Heart right ventricle (tissue), 16 donors: ENCODE measurements around the gene ZNF576. TPM values are rescaled to one million over a fixed set of nuclear protein-coding genes. Genes with fewer than 3 reads are reported as not detected.

Experiments
- ATAC-seq, 8 donors: fragments of 200-7000 bp; cut with Tn5 transposase; one replicate each; pipeline ENCODE4 v1.9.1; 2020; ENCODE audit warnings: mild to moderate bottlenecking in 8 of 8, moderate library complexity in 8 of 8, moderate number of reproducible peaks in 1 of 8
- DNase-seq, 2 donors: peaks; one replicate each; pipeline ENCODE4 v3.0.0-alpha.2; 2020
- H3K27ac ChIP-seq, 10 donors: fragments of 200-600 bp; sonication (generic) in 2 of 10; one replicate each; pipeline versions ENCODE4 v1.5.0 to v1.8.0; 2020 to 2022; ENCODE audit warnings: mild to moderate bottlenecking in 3 of 10
- H3K27me3 ChIP-seq, 7 donors: fragments of 200-600 bp; one replicate each; pipeline ENCODE4 v1.8.0; 2021 to 2022; ENCODE audit warnings: mild to moderate bottlenecking in 2 of 7
- H3K36me3 ChIP-seq, 9 donors: fragments of 200-600 bp; sonication (generic) in 1 of 9; one replicate each; pipeline versions ENCODE4 v1.5.0 to v1.8.0; 2020 to 2022; ENCODE audit warnings: mild to moderate bottlenecking in 2 of 9
- H3K4me1 ChIP-seq, 9 donors: fragments of 200-600 bp; sonication (generic) in 1 of 9; one replicate each; pipeline versions ENCODE4 v1.5.0 to v1.8.0; 2020 to 2022; ENCODE audit warnings: mild to moderate bottlenecking in 4 of 9
- H3K4me3 ChIP-seq, 10 donors: fragments of 200-600 bp; sonication (generic) in 2 of 10; one replicate each; pipeline versions ENCODE4 v1.5.0 to v1.8.0; 2020 to 2022; ENCODE audit warnings: mild to moderate bottlenecking in 7 of 10, moderate library complexity in 2 of 10
- H3K9me3 ChIP-seq, 11 donors: fragments of 200-600 bp in 10 of 11; sonication (generic) in 2 of 11; one replicate each; pipeline versions ENCODE4 v1.5.0 to v1.8.0; 2013 to 2022; ENCODE audit warnings: mild to moderate bottlenecking in 2 of 11, control low read depth in 1 of 11, moderate library complexity in 1 of 11
- CTCF ChIP-seq, 9 donors: fragments of 200-600 bp; sonication (generic) in 2 of 9; IDR thresholded peaks; one replicate each; pipeline versions ENCODE4 v1.5.0 to v1.8.0; 2021 to 2022; ENCODE audit warnings: antibody characterized with exemption in 9 of 9, mild to moderate bottlenecking in 5 of 9, moderate library complexity in 1 of 9
- WGBS, 2 donors: extraction: QIAGEN DNeasy Blood & Tissue Kit; methylation state at CpG; one replicate each; pipeline ENCODE4 v1.1.7; 2013; ENCODE audit warnings: inconsistent platforms in 1 of 2; 5-methylcytosine and 5-hydroxymethylcytosine counted together
- intact Hi-C, 10 donors: fragments of 100-400 bp; cut with DNase I; formaldehyde crosslinking; loops; one replicate each; pipeline versions ENCODE4 v1.11.1 to v1.14.2; 2022
- polyA plus RNA-seq, 2 donors: library from polyadenylated mRNA; stranded (reverse); fragments of 200-250 nt; gene quantifications; one replicate each; pipeline ENCODE4 v1.2.3, GENCODE V29; 2013
- total RNA-seq, 10 donors: library from RNA; stranded (reverse); fragmentation: NEBNext Ultra II Directional in 3 of 10; extraction: Animal tissue kit (Norgen Biotek cat#: 25700) in 3 of 10; gene quantifications; one replicate each; pipeline versions ENCODE4 v1.2.1 to v1.2.4, GENCODE V29; 2021 to 2023
- donor health status: Arrhythmogenic right ventricular cardiomyopathy.
- donor health status: ischemic (EF 13 %, LVEDD 7.1; RV severe dilation, severe dysfunction).
- donor health status: healthy with polysubstance abuse.
- donor health status: DM: no; HTN: yes; CAD: no.
- donor health status: DM: no; HTN: no; CAD: no.
- donor health status: ischemic (EF 25% LVEDD 6.9; RV normal size, moderate dysfunction).
- donor health status: ischemic (EF 25% LVEDD 5.7; RV mildly dilated, moderate dysfunction).
- donor health status: healthy.
- donor health status: DM: yes; HTN: yes; CAD: no.
- donor health status: Ischemic cardiomyopathy.
- donor health status: ischemic (EF 35%, LVEDD 5.7; RV mildly dilated, moderate dysfunction).
- donor health status: nonischemic (EF 11% LVEDD 7.7; RV severe dilation, severe dysfunction).
- donor health status: DM: yes; HTN: yes; CAD: no.
- donor health status: PGD.
- donor health status: ischemic (EF 29% LVEDD 5.4; RV normal size, mild dysfunction).
- donor health status: nonischemic (EF 23%, LVEDD 6.1; RV moderate dilation, normal function).

Gene ZNF576
- total and polyA plus RNA-seq, 12 donors = 6.7 to 20.9 (median 12.7) TPM

GRCh38 chr19:43618921-43619261 is 22.5 kb downstream of the ZNF576 start:
- no peak for DNase-seq
- intact Hi-C loops = loop anchor here in 2 of 10 donors (2.0 kb wide), 1 partner anchor 22 kb away; the partner anchor contains the start of genes IRGQ (in 2 of the 2) and ZNF576 (in 2 of the 2)
- H3K36me3 ChIP-seq = peaks cover 0 to 6% (median 0%) of the 10 kb centered on the region in 9 donors
- no peaks in the 10 kb centered on the region for H3K27me3 ChIP-seq
- H3K4me1 ChIP-seq = peaks cover 0 to 24% (median 7%) of the 10 kb centered on the region in 9 donors
- no peak for TF ChIP-seq CTCF (IDR thresholded peaks at IDR 0.05)
- 1% methylated on average over 14 of the region's 14 CpGs for WGBS, 2 donors
- ATAC-seq = peak; percentile 8 to 52 (median 35)
- H3K4me3 ChIP-seq = peak overlapping the region; percentile 59 to 90 (median 80)
- H3K27ac ChIP-seq = peak overlapping the region; percentile 84 to 97 (median 94)
- no peaks in the 10 kb centered on the region for H3K9me3 ChIP-seq

- Histone ChIP-seq H3K4me1 (peaks cover 0 to 24% (median 7%) of the 10 kb centered on the region in 9 donors), H3K27ac (peak within 1 kb of the TSS; percentile 84 to 97 (median 94)), H3K9me3 (no peaks in the 10 kb centered on the region), H3K36me3 (peaks cover 0 to under 1% (median 0%) of the 10 kb centered on the region in 9 donors), H3K27me3 (no peaks in the 10 kb centered on the region), H3K4me3 (peak within 1 kb of the TSS; percentile 59 to 90 (median 80))
- intact Hi-C loops = loop anchor here in 2 of 10 donors (2.0 kb wide), 1 partner anchor 23 kb away; the partner anchor contains the start of genes IRGQ (in 2 of the 2) and ZNF576 (in 2 of the 2)
- WGBS, 2 donors = 0% methylated on average over 81 of the region's 81 CpGs
- DNase-seq (peak; percentile 85 to 86), ATAC-seq (peak; percentile 94 to 97 (median 95))
- no peak for TF ChIP-seq CTCF (IDR thresholded peaks at IDR 0.05)
Measured at GRCh38 chr19:43619262-43620060, 23.1 kb downstream of the ZNF576 start, which contains the start of gene ZNF428. ZNF428 (minus strand) TSS chr19:43619629; CDS start chr19:43614304, 5,325 bp downstream.

DNA sequence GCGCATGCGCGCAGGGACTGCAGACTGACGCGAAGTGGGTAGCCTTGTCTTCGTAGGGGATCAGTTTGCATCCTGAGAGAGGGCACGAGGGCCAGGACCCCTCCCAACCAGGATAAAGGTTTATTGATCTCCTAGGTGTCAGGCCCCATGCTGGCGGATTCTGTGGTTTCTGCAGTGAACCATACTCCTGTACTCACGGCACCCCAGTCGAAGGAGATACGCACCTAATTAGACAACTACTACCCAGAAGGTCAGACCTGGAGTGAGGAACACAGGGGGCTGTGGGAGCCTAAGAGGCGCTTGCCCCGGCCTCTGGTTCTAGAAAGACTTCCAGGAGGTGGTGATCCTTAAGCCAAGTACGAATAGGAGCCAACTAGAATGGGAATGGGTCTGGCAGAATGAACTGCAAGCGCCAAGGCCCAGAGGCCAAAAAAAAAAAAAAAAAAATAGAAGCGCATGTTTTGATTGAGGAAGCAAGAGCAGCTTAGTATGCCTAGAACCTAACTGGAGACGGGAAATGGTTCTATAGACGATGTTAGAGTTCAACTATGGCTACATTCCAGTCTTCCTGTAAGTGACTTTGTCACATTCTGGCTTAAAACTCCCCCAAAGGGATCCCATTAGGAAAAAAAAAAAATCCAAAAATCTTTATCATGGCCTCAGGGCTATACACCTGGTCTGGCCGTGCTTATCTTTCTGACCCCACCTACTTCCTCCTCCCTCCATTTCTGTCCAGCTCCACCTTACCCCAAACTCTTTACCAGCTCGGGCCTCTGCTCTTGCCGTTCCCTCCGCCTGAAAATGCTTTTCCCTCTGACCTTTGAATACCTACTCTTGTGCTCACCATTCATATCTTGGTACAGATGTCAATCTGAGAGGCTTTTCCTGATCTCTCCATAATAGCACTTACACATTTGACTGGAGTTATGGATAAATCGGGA is 23.9 kb downstream of the ZNF576 start:
- WGBS, 2 donors = 44 to 49% methylated on average over 23 of the region's 23 CpGs
- ATAC-seq (peak in 2 of 8 donors; percentile 3 to 4), DNase-seq (peak in 1 of 2 donors; percentile 87)
- no peak for TF ChIP-seq CTCF (IDR thresholded peaks at IDR 0.05)
- H3K27me3 ChIP-seq = no peaks in the 10 kb centered on the region
- peak overlapping the region in 9 of 10 donors; percentile 90 to 97 (median 94) for H3K27ac ChIP-seq
- no peaks in the 10 kb centered on the region for H3K9me3 ChIP-seq
- H3K4me3 ChIP-seq = peak overlapping the region; percentile 59 to 90 (median 80)
- intact Hi-C loops = no loop called here
- peaks cover 0 to 26% (median 7%) of the 10 kb centered on the region in 9 donors for H3K4me1 ChIP-seq
- H3K36me3 ChIP-seq = no peaks in the 10 kb centered on the region

DNA sequence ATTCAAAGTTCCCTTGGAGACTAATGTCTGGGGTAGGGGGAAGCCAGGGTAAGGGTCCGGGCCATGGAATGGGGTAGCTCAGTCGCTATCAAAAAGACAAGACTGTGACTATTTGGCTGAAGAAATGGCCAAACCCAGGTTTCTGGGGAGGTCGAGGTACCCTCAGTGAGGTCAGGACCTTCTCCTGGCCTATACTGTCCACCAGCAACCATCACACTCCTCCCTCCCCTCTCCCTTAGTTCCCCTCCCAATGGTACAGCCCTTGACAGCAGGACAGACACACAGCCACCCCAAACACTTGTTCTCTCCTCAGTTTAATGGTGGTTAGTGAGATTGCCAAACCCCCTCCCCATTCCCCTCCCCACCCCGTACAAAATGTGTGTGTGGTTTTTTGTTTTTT is 25.7 kb downstream of the ZNF576 start:
- H3K36me3 ChIP-seq = no peaks in the 10 kb centered on the region
- H3K27me3 ChIP-seq = peaks cover 0 to 2% (median 0%) of the 10 kb centered on the region in 7 donors
- ATAC-seq = no peak
- intact Hi-C loops = no loop called here
- DNase-seq = no peak
- peaks cover 0 to 26% (median 7%) of the 10 kb centered on the region in 9 donors for H3K4me1 ChIP-seq
- no peak overlapping the region for H3K4me3 ChIP-seq
- H3K27ac ChIP-seq = no peak overlapping the region
- no peaks in the 10 kb centered on the region for H3K9me3 ChIP-seq
- no peak for TF ChIP-seq CTCF (IDR thresholded peaks at IDR 0.05)
- WGBS, 2 donors = 61 to 82% methylated on average over 4 of the region's 4 CpGs
